ENCODE measurements around the gene PVALEF.
"Not testable (repeated sequence)": the region's sequence is repeated elsewhere in the genome, so short reads cannot be mapped to it uniquely, and the experiment has no call there.

PVALEF gene

GRCh38 chr17:81146208-81146607 lies 19.1 kb upstream of the PVALEF start:
- not testable (repeated sequence) for DNase-seq

- no peak for DNase-seq
Observed at GRCh38 chr17:81147701-81148100, 17.6 kb upstream of the PVALEF start.

- no peak for DNase-seq
Observed at GRCh38 chr17:81148571-81148970, 16.7 kb upstream of the PVALEF start.

GRCh38 chr17:81148986-81149533 lies 16.2 kb upstream of the PVALEF start:
- peak; percentile 35 for DNase-seq

GRCh38 chr17:81150377-81151077 lies 14.8 kb upstream of the PVALEF start:
- peak; percentile 49 for DNase-seq

- no peak for DNase-seq
Observed at GRCh38 chr17:81151278-81151677, 14.0 kb upstream of the PVALEF start.

- DNase-seq: no peak
Observed at GRCh38 chr17:81152288-81152828, 12.9 kb upstream of the PVALEF start.

- DNase-seq: no peak
Observed at GRCh38 chr17:81153340-81153803, 11.9 kb upstream of the PVALEF start.

GRCh38 chr17:81154016-81154415 lies 11.3 kb upstream of the PVALEF start:
- DNase-seq: not testable (repeated sequence)

- DNase-seq: no peak
Observed at GRCh38 chr17:81154961-81155360, 10.3 kb upstream of the PVALEF start.

GRCh38 chr17:81156866-81157805 lies 8.2 kb upstream of the PVALEF start:
- no peak for DNase-seq

- no peak for DNase-seq
Observed at GRCh38 chr17:81157848-81158687, 7.2 kb upstream of the PVALEF start.

GRCh38 chr17:81158688-81159590 lies 6.4 kb upstream of the PVALEF start:
- no peak for DNase-seq

- DNase-seq: no peak
Observed at GRCh38 chr17:81159611-81160265, 5.6 kb upstream of the PVALEF start.

GRCh38 chr17:81160306-81160705 lies 5.0 kb upstream of the PVALEF start:
- peak; percentile 63 for DNase-seq

GRCh38 chr17:81160747-81161453 lies 4.4 kb upstream of the PVALEF start:
- DNase-seq: no peak

GRCh38 chr17:81161536-81161935 lies 3.8 kb upstream of the PVALEF start:
- no peak for DNase-seq

GRCh38 chr17:81161972-81162371 lies 3.3 kb upstream of the PVALEF start:
- DNase-seq: no peak

GRCh38 chr17:81162491-81162890 lies 2.8 kb upstream of the PVALEF start:
- DNase-seq: no peak
